Tibial nerve (tissue), 4 donors: ENCODE measurements around the gene MYNN.
A peak's percentile ranks its signal among the peaks of the same experiment; 100 is the strongest.

Experiments
- EP300 ChIP-seq, 2 donors: sonication (generic); formaldehyde crosslinking; IDR thresholded peaks; one replicate each; pipeline ENCODE4 v1.6.1; 2017; ENCODE audit warnings: antibody characterized with exemption in 2 of 2, mild to moderate bottlenecking in 1 of 2
- POLR2A ChIP-seq, 2 donors: fragments of 450-650 bp; IDR thresholded peaks; one replicate each; pipeline ENCODE4 v1.6.1; 2017; ENCODE audit warnings: antibody characterized with exemption in 2 of 2, mild to moderate bottlenecking in 2 of 2, moderate library complexity in 2 of 2
- TF ChIP-seq, protein P1 (sequence below), 5 experiments: fragments of 200-600 bp in 3 of 5; fragments of 450-650 bp in 2 of 5; sonication (generic) in 3 of 5; IDR thresholded peaks; one replicate each; pipeline ENCODE4 v1.5.1; 2016 to 2019; ENCODE audit warnings: antibody characterized with exemption in 5 of 5, mild to moderate bottlenecking in 3 of 5, moderate library complexity in 2 of 5

GRCh38 chr3:169771497-169772304 is 1.5 kb upstream of the MYNN start:
- TF ChIP-seq, protein P1, sequence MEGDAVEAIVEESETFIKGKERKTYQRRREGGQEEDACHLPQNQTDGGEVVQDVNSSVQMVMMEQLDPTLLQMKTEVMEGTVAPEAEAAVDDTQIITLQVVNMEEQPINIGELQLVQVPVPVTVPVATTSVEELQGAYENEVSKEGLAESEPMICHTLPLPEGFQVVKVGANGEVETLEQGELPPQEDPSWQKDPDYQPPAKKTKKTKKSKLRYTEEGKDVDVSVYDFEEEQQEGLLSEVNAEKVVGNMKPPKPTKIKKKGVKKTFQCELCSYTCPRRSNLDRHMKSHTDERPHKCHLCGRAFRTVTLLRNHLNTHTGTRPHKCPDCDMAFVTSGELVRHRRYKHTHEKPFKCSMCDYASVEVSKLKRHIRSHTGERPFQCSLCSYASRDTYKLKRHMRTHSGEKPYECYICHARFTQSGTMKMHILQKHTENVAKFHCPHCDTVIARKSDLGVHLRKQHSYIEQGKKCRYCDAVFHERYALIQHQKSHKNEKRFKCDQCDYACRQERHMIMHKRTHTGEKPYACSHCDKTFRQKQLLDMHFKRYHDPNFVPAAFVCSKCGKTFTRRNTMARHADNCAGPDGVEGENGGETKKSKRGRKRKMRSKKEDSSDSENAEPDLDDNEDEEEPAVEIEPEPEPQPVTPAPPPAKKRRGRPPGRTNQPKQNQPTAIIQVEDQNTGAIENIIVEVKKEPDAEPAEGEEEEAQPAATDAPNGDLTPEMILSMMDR (IDR thresholded peaks at IDR 0.05) = no peak
- TF ChIP-seq POLR2A (IDR thresholded peaks at IDR 0.05) = no peak
- peak in 1 of 2 donors; percentile 23 for TF ChIP-seq EP300 (IDR thresholded peaks at IDR 0.05)
